Measurements from ENCODE around the gene LITAFD.
"Not testable (repeated sequence)": the region's sequence is repeated elsewhere in the genome, so short reads cannot be mapped to it uniquely, and the experiment has no call there.

LITAFD gene

DNA sequence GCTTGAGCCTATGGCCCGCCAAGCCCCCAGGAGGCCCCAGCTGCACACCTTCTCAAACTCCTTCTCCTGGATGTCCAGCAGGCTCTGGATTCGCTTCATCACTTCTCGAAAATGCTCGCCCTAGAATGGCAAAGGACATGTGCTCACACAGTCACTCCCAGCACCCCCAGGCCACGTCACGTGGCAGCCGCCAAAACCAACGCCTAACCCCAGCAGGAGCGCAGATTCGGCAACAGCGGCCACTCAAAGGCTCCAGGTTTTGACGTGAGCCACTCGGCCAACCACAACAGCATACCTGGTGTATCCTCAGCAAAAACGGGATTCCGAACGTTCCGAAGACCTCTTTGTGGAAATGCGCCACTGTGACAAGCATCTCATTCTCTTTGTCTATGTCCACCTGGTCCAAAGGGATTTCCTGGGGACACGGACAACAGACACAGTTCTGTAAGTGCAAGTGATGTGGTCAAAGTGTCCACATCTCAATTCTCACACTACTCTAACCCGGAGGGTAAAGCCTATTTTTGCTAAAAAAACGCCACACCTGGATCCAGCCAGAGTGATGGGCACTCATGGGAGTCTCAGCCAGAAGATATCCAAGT is 12.7 kb downstream of the LITAFD start:
- no peak for DNase-seq

DNA sequence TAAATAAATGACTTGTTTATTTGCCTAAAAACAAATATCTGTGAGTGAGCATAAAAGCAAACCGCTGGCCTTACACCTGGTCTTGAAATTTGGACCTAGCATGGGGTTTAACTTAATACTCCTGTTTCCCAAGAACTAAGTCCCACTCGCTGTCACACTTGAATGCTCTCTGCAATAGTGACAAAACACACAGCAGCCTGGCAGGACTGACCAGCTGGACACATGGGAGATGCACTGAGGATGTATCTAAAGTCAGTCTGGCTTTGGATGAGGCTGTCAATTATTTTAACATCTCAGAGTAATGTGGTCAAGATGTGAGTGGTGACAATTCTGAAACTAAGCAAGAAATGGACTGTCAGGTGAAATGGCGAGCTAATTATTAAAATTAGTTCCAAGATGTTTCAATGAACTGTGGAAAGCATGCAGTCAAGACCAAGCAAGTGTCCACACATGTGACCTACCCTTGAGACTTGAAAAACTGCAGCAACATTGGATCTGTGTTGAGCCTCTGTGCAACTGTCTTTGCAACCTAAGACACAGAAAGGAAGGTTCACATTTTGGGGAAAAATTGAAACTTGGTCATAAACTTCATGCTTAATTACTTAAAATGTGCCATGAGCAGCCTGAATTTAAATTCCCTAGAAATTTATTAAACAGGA is 16.6 kb downstream of the LITAFD start:
- DNase-seq, result no peak

GRCh38 chr16:8899709-8900317 is 17.7 kb downstream of the LITAFD start:
- no peak for DNase-seq

DNA sequence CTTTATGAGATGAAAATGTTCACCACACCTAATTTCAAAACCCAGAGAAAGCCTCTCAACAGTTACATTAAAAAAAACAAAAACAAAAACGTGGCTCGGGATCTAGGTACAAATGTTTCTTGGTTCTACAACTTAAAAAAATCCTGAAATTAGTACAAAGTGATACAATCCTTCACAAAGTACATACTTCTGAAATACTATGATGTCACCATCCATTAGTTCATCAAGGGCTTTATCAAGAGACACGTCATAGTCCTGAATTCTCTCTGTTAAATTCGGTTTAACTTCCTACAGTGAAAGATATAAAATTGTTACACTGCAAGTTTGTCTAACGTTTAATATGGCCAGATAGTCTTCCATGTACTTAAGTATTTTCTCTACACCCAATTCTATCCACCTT is 18.2 kb downstream of the LITAFD start:
- DNase-seq, result no peak

DNA sequence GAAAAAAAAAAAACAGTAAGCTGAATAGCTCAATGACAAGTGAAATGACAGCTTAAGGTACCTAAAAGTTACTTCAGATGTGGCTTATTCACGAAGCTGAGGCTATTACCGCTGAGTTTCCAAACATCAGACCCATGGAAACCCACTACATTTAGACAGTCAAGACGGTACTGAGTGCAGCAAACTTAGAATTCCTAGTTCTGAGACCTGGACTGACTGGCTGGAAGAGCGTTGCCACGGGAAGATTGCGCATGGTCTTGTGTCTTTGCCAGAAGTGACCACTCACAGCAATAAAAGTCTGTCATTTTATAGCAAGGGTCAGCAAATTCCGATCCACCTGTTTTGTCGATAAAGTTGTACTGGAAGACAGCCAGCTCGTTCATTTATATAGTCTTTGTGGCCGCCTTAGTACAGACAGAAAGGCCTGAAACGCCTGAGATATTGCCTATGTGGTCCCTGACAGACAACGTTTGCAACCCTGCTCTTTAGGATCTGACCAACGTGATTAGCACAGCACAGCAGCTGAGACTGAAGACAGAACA is 19.2 kb downstream of the LITAFD start:
- no peak for DNase-seq

- DNase-seq, result no peak
Observed at GRCh38 chr16:8903004-8903403, 20.9 kb downstream of the LITAFD start.

- DNase-seq, result no peak
Observed at GRCh38 chr16:8904018-8904430, 21.9 kb downstream of the LITAFD start.

GRCh38 chr16:8905168-8905762 is 23.1 kb downstream of the LITAFD start:
- DNase-seq, result peak; percentile 10

GRCh38 chr16:8905795-8906591 is 23.8 kb downstream of the LITAFD start:
- no peak for DNase-seq

DNA sequence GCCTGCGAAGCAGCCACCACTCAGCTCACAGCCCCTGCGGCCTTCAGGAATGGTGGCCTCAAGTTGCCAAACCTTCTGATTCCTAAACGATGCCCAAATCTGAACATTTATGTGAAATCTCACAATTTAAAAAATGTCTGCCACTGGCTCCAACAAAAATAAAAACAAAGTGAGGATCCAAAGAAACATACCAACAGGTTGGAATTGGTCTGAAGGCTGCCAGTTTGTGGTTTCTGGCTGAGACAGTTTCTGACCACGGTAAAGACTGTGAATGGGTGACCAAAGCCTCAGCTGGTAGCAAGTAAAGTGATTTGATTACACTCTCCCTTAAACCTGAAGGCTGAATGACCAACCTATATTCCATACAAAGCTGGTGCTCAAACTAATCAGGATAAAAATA is 24.9 kb downstream of the LITAFD start:
- DNase-seq, result no peak

GRCh38 chr16:8908810-8909468 is 26.8 kb downstream of the LITAFD start:
- no peak for DNase-seq

- no peak for DNase-seq
Observed at GRCh38 chr16:8910811-8911210, 28.7 kb downstream of the LITAFD start.

- no peak for DNase-seq
Observed at GRCh38 chr16:8912793-8913192, 30.6 kb downstream of the LITAFD start.

GRCh38 chr16:8914098-8914497 is 31.9 kb downstream of the LITAFD start:
- DNase-seq, result no peak

DNA sequence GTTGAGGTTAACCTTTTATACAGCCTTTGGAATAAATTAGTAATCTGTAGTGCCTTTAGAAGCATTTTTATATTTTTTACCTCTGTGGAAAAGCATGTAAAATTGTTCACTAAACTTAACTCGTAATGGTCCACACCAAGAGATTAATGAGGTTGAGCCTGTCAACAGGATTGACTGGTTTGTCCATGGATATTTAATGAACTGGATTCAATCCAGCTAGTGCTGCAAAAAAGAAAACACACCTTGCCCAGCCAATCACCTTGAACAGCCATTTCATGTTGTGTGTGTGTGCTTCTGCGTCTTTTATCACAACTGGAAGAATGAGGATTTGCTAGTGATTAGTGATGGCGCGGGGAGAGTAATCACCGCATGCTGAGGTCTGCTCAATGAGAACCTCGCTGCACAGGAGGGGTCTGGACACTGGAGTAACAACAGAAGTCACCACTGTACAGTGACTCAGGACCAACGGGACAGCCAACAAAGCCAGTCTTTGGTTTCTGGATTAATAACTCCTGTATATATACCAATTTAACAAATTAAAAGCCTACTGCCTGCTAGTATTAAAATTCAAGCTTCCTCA is 33.7 kb downstream of the LITAFD start:
- DNase-seq, result no peak

- DNase-seq, result no peak
Observed at GRCh38 chr16:8916541-8917225, 34.5 kb downstream of the LITAFD start.

DNA sequence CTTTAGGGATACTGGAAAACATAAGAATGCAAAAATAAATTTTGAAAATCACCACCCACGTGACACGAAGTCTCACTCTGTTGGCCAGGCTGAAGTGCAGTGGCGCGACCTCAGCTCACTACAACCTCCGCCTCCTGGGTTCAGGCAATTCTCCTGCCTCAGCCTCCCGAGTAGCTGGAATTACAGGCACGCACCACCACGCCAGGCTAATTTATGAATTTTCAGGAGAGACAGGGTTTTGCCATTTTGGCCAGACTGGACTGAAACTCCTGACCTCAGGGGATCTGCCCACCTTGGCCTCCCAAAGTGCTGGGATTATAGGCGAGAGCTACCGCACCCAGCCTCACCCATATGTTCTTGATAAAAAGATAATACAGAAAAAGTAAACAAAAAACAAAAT is 35.2 kb downstream of the LITAFD start:
- DNase-seq, result not testable (repeated sequence)

- DNase-seq, result no peak
Observed at GRCh38 chr16:8919089-8919933, 37.2 kb downstream of the LITAFD start.

DNA sequence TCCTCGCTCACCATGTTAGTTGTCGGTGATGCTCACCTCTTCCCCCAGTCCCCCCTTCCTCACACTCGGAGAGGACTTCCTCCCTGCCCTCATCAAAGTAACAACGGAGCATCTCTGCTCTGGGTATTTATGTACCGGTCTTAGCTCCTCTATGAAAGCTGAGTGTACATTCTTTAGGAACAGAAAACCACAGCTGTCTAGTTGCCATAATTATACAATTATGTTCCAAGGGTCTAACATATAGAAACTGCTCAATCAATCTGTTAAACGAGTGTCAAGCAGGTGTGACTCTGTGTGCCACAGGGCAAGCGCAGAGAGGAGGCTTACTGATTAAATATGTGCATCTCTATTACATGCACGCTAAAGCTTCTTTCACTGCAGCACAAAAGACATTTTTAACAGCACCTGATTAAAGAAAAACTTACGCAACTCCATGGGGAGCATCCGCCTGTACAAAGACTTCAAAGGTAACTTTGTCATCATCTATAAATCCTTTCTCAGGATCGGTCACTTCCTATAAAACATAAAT is 37.8 kb downstream of the LITAFD start:
- no peak for DNase-seq
